Putamen (tissue), 1 donor: ENCODE data around the gene GPX3.

ENCODE experiments used
- DNase-seq: peaks from one replicate; pipeline ENCODE4 v3.0.0-alpha.2; 2016; ENCODE audit warnings: low spot score

GPX3 gene, protein sequence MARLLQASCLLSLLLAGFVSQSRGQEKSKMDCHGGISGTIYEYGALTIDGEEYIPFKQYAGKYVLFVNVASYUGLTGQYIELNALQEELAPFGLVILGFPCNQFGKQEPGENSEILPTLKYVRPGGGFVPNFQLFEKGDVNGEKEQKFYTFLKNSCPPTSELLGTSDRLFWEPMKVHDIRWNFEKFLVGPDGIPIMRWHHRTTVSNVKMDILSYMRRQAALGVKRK

DNA sequence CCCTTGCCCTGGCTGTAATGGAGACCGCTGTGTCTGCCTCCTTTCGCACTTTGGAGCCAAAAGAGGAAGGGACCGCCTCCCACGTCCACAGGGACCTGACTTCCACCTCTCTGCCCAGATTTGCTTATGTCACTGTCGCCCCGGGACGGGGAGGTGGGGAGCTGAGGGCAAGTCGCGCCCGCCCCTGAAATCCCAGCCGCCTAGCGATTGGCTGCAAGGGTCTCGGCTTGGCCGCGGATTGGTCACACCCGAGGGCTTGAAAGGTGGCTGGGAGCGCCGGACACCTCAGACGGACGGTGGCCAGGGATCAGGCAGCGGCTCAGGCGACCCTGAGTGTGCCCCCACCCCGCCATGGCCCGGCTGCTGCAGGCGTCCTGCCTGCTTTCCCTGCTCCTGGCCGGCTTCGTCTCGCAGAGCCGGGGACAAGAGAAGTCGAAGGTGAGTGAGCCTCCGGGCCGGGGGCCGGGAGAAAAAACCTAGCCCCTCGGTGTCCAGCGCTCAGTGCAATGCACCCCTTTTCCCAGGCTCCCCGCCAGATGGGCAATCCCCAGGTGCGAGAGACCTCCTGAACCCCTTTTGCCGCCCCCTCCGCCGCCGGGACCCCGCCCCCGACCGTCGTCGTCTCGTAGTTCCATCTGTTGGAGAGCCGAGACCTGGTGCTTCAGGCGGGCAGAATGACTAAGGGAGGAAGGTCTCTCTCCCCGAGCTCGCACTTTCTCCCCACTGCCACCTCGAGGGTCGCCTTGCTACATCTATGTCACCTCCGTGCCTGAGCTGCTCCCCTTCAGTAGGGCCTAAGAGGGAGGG, at the start of gene GPX3:
GPX3 (plus strand) TSS at position 288 of the 807 bp plus-strand sequence; CDS start at position 352, 64 bp downstream.
- DNase-seq: peak; percentile 70

DNA sequence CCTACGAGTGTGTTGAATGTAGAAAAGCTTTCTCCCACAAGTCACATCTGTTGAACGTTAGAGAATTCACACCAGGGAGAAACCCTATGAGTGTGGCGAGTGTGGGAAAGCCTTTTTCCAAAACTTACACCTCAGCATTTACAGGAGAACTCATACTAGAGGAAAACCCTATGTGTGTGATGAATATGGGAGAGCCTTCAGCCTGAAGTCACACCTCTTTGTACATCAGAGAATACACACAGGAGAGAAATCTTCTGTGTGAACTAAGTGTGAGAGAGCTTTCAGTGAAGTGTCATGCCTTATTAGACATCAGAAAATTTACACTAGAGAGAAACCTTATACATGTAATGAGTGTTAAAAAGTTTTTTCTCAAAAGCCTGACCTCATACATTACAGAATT, 41.8 kb upstream of the GPX3 start:
- no peak for DNase-seq

DNA sequence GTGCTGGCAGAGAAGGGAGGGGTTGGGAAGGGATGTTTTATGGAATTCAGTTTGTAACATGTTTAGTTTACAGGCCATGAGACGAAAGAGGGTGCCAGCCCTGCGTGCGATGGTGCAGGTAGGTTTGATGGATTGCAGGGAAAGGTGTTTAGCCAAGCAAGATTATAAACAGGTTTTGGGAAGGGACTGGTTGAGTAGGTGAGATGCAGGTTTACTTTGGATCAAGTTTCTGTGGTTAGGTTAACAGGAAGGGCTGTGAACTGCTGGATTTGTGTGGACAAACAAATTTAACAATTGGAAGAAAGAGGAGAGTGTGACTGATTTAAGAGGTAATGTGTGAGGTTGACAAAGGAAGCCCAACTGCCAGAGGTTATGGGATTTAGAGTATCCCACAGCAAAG, 32.6 kb upstream of the GPX3 start:
- DNase-seq: no peak

GRCh38 chr5:150989695-150990094, 30.7 kb upstream of the GPX3 start:
- no peak for DNase-seq

GRCh38 chr5:150992705-150993104, 27.7 kb upstream of the GPX3 start:
- no peak for DNase-seq

GRCh38 chr5:150993422-150993821, 27.0 kb upstream of the GPX3 start:
- no peak for DNase-seq

DNA sequence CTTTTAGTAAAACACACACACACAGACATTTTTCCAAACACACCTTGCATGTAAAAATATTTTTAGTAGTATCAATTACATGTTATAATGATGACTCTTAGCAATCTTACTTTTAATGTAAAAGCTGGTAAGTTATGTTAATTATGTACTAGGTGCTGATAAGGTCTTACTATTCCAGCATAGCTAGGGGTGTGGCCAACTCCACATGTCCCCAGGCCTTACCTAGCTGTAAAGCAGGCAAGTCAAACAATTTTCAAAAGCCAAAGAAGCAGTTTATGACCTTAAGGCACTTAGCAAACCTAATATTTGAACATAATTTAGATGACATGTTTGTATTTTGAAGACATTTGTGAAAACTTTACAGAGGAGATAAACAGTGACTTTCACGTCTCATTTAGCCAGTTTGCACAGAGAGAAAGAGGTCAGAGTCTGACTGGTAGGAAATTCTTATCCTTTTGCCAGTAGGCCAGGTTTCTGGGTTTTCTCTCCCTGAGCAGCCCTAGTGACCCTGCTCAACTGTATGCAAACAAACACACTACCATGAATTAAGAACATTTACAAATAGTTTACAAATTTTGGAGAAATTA, 26.5 kb upstream of the GPX3 start:
- DNase-seq: no peak

- no peak for DNase-seq
Observed at GRCh38 chr5:150999704-151000442, 20.5 kb upstream of the GPX3 start.

- DNase-seq: no peak
Observed at GRCh38 chr5:151001436-151001835, 19.0 kb upstream of the GPX3 start.

GRCh38 chr5:151002250-151002649, 18.1 kb upstream of the GPX3 start:
- no peak for DNase-seq

DNA sequence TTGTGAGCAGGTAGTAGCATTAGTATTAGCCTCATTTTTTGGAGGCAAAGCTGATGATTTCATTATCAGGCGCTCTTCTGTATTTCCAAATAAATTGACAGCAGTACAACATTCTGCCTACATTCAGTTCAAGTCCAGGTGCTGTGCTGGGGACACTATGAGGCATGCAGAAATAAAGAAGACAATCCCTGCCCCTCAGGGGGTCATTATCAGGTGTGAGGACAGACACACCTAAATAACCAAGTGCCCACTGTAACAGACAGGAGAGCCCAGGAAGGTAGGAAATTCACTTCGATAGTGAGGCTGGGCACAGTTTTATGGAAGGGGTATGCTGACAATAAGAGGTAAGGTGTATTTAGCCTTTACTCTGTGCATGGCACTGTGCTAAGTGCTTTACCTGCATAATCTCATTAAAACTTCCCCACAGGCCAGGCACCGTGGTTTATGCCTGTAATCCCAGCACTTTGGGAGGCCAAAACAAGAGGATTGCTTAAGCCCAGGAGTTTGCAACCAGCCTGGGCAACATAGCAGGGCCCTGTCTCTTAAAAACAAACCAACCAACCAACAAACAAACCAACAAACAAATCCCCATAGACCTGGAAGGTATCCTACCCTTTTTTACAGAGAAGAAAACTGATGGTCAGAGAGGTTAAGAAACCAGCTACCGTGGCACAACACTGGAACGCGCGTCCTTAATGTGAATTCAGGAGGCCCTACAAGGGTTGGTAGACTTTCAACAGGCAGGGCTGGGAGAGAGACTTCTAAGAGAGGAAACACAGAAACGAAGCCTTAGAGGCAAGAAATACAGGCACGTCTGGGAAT, 17.5 kb upstream of the GPX3 start:
- no peak for DNase-seq

GRCh38 chr5:151003503-151003860, 16.9 kb upstream of the GPX3 start:
- no peak for DNase-seq

DNA sequence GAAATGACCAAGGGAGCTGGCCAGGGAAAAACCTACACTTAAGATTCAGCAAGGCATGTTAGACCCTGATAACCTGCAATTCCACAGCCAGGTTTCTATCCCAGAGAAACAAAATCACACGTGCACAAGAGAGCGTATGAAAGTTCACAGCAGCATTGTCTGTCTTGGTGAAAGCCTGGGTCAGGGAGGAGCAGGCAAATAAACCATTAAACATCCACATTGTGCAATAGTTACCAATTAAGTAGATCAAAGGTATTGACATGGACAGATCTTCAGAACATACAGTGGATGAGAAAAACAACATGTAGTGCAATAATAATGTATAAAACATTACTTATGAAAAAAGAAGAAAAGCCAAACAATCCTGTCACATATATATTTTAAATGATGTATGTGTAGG, 15.9 kb upstream of the GPX3 start:
- no peak for DNase-seq

DNA sequence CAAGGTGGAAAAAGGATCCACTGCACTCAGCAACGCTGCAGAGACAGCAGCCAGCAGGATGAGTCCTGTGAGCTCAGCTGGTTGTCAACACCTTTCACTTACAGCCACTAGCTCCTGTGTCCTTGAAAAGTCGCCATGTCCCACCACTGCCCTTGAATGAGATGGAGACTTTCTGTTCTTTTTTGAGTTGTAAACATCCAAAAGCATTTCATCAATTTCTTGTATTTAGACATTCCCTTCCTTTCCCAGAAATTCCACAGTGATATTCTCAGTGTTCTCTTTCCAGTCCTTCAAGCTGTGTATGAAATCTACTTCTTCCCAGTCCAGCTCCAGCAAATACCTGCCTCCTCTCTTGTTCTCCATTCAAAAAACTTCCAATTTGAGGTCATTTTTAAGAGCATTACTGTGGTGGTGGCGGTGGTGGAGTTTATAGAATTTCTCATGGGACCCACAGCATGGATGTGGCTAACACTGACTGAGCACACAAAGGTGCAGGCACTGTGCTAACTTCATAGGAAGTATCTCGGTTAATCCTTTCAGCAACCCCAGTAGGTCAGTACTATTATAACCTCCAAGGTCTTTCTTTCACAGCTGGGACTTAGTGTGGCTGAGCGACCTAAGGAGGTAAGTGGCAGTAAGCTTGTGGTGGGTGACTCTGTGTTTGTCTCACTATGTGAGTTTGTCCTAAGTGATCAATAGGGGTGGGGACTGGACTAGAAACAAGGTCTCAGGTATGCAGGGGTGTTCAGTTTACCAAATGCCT, 15.0 kb upstream of the GPX3 start:
- DNase-seq: no peak

- DNase-seq: no peak
Observed at GRCh38 chr5:151005950-151006576, 14.3 kb upstream of the GPX3 start.

- no peak for DNase-seq
Observed at GRCh38 chr5:151006704-151007334, 13.6 kb upstream of the GPX3 start.

DNA sequence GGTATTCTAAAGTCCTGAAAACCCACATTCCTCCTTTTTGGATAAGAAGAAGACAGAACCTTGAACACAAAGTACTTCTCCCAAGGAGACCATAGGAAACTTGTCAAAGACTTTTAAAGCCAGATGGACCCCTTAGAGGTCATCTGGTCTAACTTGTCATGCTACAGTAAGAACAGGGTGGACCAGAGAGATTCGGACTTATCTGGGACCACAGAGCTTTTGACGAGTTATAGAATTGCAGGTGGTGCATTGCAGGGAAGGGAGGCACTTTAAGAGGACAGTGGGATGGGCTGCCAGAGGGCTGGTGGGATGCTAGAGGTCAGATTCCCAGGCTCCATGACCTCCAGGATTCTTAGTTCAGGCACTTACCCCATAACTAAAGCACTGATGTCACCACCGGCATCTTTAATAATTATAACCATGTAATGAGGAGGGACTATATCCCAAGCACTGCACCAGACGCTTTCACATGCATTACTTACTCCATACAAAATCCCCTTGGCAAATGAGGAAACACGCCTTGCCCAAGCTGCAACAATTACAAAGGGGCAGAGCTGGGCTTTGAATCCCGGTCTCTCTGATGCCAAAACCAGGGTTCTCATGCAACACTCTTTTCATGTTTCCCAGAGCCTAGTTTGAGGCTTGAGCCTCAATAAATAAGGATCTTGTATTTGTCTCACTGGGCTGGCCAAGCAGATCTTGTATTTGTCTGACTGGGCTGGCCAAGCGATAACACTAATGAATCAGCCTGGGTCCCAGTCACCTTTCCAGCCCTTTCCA, 12.8 kb upstream of the GPX3 start:
- no peak for DNase-seq

GRCh38 chr5:151008210-151008491, 12.2 kb upstream of the GPX3 start:
- no peak for DNase-seq

GRCh38 chr5:151008906-151009305, 11.5 kb upstream of the GPX3 start:
- DNase-seq: no peak

- DNase-seq: no peak
Observed at GRCh38 chr5:151012862-151013261, 7.5 kb upstream of the GPX3 start.
